GM21825 (cell line): ENCODE data around the gene RNF19B.
"Not testable (repeated sequence)": the region's sequence is repeated elsewhere in the genome, so short reads cannot be mapped to it uniquely, and the experiment has no call there.

ENCODE experiments used
- ATAC-seq: cut with Tn5 transposase; IDR thresholded peaks from one replicate; pipeline ENCODE4 v1.9.1; 2021; ENCODE audit warnings: mild to moderate bottlenecking, moderate library complexity; ENCODE audit not compliant: unreplicated experiment

Gene RNF19B

DNA sequence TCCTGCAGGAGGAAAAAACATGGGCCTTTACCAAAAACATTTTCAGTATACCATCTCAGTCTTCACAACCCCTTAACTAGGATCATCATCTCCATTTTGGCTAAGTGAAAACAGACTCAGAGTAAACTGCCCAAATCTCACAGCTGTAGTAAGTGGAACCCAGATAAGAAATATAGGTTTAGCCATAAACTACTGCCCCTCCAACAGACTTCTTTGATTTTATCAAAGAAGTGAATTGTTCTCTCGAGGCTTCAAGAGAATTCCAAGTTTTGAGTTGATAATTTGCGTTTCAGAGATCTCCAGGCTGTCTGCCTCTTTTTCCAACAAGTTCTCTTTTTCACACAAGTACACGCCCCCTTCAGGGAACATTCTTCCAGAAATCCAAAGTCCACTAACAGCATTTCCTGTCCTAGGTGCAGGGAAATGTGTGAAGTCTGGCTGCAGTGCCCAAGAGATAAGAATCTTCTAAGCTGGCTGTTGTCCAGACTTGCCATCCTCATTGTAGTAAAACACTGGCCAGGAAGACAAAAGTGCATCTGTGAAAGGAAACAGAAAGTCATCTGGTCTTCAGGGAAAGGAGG is 30.8 kb downstream of the RNF19B start:
- no peak for ATAC-seq

DNA sequence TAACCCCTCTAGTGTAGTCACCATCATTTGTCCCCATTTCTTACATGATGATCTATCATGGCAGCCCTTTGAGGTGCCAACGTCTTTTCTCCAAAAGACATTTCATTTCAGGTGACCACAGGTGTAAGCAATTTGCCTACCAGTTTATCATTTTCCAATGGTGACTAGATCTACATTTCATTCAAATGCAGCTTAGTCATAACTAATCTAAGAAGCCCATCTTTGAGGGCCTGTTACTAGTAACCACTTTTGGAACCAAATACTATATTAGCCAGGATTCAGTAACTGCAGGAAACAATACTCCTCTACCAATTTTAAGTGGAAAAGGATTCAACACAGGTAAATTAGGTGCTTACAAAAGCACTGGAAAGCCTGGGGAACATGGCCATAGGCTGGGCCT is 32.8 kb downstream of the RNF19B start:
- ATAC-seq, result no peak

DNA sequence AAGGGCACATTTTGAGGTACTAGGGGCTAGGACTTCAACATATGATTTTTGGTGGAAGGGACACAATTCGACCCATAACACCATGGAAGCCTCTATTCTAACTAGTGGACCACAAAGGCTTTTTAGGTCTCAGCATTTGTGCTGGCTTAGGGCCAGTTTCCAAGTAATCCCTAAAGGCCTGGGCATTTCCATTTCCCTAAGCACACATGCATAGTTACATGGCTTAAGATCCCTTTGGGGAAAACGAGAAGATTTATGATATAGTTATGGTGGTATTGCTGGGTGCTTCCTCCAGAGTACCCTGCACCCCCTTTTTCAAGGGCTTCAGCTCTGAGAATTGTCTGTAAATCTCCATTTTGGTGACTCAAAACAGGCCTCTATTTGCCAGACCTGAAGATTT is 35.2 kb downstream of the RNF19B start:
- no peak for ATAC-seq

DNA sequence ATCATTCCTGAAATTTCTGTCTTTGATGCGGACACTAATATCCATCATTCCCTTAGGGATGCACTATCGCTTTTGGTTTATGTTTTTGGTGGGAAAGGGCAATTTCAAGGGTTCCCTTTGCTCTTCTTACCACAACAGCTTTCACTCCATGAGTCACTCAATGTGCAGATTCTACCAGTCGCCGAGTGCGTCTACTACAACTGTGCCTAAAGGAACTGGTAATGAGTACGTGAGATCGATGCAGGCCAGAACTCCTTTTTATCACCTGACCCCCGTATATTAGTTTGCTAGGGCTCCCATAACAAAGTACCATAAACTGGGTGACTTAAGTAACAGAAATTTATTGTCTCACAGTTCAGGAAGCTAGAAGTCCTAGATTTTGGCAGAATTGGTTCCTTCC is 35.9 kb downstream of the RNF19B start:
- ATAC-seq, result no peak

- ATAC-seq, result no peak
Measured at GRCh38 chr1:32928285-32928684, 36.3 kb downstream of the RNF19B start.

- no peak for ATAC-seq
Measured at GRCh38 chr1:32927441-32927840, 37.2 kb downstream of the RNF19B start.

DNA sequence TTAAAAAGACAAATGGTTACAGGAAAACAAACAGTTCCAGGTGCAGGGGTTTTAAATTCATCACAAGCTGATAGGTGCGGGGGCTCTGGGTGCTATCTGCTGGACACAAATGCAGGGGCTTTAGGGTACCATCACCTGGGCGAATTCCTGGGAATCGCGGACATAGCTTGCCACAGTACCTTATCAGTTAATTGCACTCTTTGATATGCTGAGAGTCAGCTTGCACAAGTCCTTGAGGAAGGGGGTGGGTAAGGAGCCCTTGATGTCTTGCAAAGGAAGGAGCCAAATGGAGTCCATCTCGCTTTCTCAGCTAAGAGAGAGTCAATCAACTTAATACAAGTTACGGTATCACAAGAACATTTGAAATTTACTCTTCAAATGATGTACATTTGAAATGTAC is 38.0 kb downstream of the RNF19B start:
- no peak for ATAC-seq

GRCh38 chr1:32925403-32926162 is 39.0 kb downstream of the RNF19B start:
- no peak for ATAC-seq

- no peak for ATAC-seq
Measured at GRCh38 chr1:32924881-32925344, 39.7 kb downstream of the RNF19B start.

DNA sequence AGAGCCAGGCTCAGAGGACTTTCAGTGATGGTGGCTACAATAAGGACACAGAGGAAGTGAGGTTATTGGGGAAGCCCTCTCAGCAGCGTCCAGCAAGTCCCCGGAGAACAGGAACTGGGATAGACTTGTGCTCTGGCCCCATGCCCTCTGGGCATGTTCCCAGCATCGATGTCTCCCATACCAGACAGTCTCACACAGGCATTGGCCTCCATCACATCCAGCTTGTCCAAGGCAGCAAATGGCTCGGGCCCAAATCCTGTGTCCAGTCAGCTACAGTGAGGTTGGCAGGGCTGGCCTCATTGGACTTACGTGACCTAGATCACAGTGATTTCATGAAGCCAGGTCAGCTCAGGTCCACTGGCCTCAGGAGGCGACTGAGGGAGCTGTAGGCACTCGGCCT is 43.8 kb downstream of the RNF19B start:
- ATAC-seq, result no peak

DNA sequence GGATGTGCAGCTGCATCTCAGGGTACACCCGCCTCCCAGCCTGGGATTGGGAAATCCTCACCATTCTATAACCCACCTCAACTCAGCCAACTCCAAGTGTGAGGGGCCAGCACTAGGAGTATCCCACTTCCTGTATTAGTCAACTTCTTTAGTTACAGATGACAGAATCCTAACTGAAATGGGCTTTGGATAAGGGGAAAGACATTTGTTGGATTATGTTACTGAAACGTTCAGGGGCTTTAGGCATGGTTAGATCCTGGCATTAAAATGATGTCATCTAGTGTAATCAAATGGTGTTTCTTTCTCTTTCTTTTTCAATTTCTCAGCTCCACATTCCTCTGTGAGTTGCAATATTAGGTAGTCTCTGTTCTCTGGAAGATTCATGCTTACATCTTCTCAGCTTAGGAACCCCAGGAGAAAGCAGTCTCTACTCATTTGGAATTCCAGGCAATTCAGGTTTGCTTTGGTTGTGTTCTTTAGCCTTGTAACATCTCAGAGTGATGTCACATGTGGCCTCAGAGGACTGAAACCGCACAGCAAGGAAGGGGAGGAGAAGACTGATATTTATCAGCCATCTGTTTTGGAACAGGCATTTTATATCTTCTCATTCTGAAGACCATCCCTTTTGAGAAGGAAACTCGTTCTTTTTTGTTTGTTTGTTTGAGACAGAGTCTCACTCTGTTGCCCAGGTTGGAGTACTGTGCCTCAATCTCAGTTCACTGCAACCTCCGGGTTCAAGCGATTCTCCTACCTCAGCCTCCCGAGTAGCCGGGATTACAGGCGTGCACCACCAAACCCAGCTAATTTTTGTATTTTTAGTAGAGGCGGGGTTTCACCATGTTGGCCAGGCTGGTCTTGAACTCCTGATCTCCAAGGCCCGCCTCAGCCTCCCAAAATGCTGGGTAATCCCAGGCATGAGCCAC is 44.5 kb downstream of the RNF19B start:
- ATAC-seq, result no peak

- ATAC-seq, result no peak
Measured at GRCh38 chr1:32918179-32918578, 46.4 kb downstream of the RNF19B start.

GRCh38 chr1:32917521-32917920 is 47.1 kb downstream of the RNF19B start:
- no peak for ATAC-seq

DNA sequence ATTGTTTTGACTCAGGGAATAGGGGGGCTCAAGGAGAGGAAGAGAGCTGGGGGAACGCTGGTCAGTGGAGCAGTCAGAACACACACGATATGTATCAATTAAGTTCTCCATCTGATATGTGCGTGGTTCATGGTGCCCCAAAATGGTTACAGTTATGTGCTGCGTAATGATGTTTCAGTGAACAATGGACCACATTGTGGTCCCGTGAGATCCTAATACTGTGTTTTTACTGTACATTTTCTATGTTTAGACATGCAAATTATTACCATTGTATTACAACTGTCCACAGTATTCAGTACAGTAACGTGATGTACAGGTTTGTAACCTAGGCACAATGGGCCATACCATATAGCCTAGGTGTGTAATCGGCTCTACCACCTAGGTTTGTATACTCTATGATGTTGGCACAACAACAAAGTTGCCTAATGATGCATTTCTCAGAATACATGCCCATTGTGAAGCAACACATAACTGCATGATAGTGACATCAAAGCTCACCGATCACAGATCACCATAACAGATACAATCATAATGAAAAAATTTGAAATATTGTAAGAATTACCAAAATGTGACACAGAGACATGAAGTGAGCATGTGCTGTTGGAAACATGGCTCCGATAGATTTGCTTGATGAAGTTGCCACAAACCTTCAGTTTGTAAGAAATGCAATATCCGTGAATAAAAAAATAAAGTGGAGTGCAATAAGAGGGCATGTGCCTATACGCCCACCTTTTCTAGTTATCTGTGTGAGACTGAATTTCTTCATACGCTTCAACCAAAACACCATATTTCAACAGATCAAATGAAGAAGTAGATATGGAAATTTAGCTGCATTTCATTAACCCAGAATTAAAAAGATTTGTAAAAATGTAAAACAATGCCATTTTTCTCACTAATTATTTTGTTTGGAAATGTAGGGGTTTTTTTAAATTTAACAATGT is 48.6 kb downstream of the RNF19B start:
- no peak for ATAC-seq

- ATAC-seq, result no peak
Measured at GRCh38 chr1:32910319-32910718, 54.3 kb downstream of the RNF19B start.

- ATAC-seq, result no peak
Measured at GRCh38 chr1:32907435-32907834, 57.2 kb downstream of the RNF19B start.

GRCh38 chr1:32906654-32907053 is 58.0 kb downstream of the RNF19B start:
- no peak for ATAC-seq

- not testable (repeated sequence) for ATAC-seq
Measured at GRCh38 chr1:32905588-32905987, 59.0 kb downstream of the RNF19B start.

DNA sequence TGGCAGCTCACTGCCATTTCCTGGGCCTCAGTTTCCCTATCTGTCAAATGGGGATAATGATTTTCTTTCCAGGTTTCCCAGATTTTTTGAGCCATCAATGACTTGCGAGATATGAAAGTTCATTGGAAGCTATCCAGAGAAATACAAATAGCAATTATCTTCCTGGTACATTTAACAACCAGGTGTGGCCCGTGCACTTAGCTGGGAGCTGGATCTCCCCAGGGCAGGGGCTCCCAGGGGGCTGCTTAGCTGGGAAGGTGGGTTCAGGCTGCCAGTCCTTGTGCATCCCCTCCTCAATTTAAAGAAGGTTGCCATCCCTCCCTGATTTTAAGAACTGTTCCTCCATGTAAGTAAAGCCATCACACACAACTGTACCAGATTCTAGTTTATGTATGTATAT is 59.8 kb downstream of the RNF19B start:
- ATAC-seq, result no peak

- ATAC-seq, result no peak
Measured at GRCh38 chr1:32903991-32904785, 60.4 kb downstream of the RNF19B start.
